WTC11 (cell line): ENCODE data around the gene PDCD6IP. TPM values are rescaled to one million over a fixed set of nuclear protein-coding genes. Genes with fewer than 3 reads are reported as not detected.

Experiments used
- ATAC-seq: fragments of 200-7000 bp; cut with Tn5 transposase; 2 replicates; pipeline ENCODE4 v1.10.0; 2021; ENCODE audit warnings: mild to moderate bottlenecking, moderate library complexity
- CTCF ChIA-PET: fragments of 300-600 bp; sonication (Branson Sonifier 250); formaldehyde crosslinking; loops from one replicate; lab custom pipeline; 2021; ENCODE audit warnings: antibody characterized with exemption; lab: Charles Lee
- POLR2A ChIA-PET: fragments of 350-600 bp; sonication (Branson Sonifier 250); formaldehyde crosslinking; loops from one replicate; lab custom pipeline; 2021; ENCODE audit warnings: antibody characterized with exemption; lab: Charles Lee
- DNase-seq: peaks from one replicate; pipeline ENCODE4 v3.0.0; 2021; ENCODE audit warnings: low spot score
- H3K27ac Mint-ChIP-seq: 2 replicates; pipeline ENCODE4 v1.8.0; 2021; ENCODE audit warnings: mixed read lengths
- H3K27me3 Mint-ChIP-seq: 2 replicates; pipeline ENCODE4 v1.8.0; 2021; ENCODE audit warnings: low read depth, mild to moderate bottlenecking, moderate library complexity, mixed read lengths
- H3K36me3 Mint-ChIP-seq: 2 replicates; pipeline ENCODE4 v1.8.0; 2021; ENCODE audit warnings: mixed read lengths
- H3K4me1 Mint-ChIP-seq: 2 replicates; pipeline ENCODE4 v1.8.0; 2022; ENCODE audit warnings: mixed read lengths
- H3K4me3 Mint-ChIP-seq: 2 replicates; pipeline ENCODE4 v1.8.0; 2021; ENCODE audit warnings: mild to moderate bottlenecking, moderate library complexity, mixed read lengths
- H3K9me3 Mint-ChIP-seq: 2 replicates; pipeline ENCODE4 v1.8.0; 2021; ENCODE audit warnings: mixed read lengths
- CBFB ChIP-seq: sonication (generic); formaldehyde crosslinking; IDR thresholded peaks from 2 replicates; pipeline ENCODE4 v1.8.1; 2022; ENCODE audit warnings: mild to moderate bottlenecking, low read depth, missing genetic modification reagents
- CREB1 ChIP-seq: sonication (generic); formaldehyde crosslinking; IDR thresholded peaks from 2 replicates; pipeline ENCODE4 v1.8.0; 2023; ENCODE audit warnings: mild to moderate bottlenecking, missing genetic modification reagents
- FOXK1 ChIP-seq: sonication (generic); formaldehyde crosslinking; IDR thresholded peaks from 2 replicates; pipeline ENCODE4 v1.8.0; 2022; ENCODE audit warnings: mild to moderate bottlenecking, moderate library complexity, missing genetic modification reagents
- FOXP1 ChIP-seq: sonication (generic); formaldehyde crosslinking; IDR thresholded peaks from 2 replicates; pipeline ENCODE4 v1.8.0; 2022; ENCODE audit warnings: missing genetic modification reagents, mild to moderate bottlenecking, moderate library complexity, borderline replicate concordance
- FOXP4 ChIP-seq: sonication (generic); formaldehyde crosslinking; IDR thresholded peaks from 2 replicates; pipeline ENCODE4 v1.8.0; 2022; ENCODE audit warnings: mild to moderate bottlenecking, missing genetic modification reagents
- GRHL2 ChIP-seq: fragments of 250-450 bp; sonication (Bioruptor Pico); IDR thresholded peaks from 2 replicates; pipeline ENCODE4 v1.8.0; 2022; ENCODE audit warnings: mild to moderate bottlenecking, moderate library complexity; ENCODE audit not compliant: insufficient replicate concordance, severe bottlenecking
- NR2C2 ChIP-seq: sonication (generic); formaldehyde crosslinking; IDR thresholded peaks from 2 replicates; pipeline ENCODE4 v1.8.0; 2022; ENCODE audit warnings: mild to moderate bottlenecking, missing genetic modification reagents
- USF1 ChIP-seq: sonication (generic); formaldehyde crosslinking; IDR thresholded peaks from 2 replicates; pipeline ENCODE4 v1.8.0; 2022; ENCODE audit warnings: mild to moderate bottlenecking, missing genetic modification reagents
- ZBTB43 ChIP-seq: sonication (generic); formaldehyde crosslinking; IDR thresholded peaks from 2 replicates; pipeline ENCODE4 v1.8.1; 2023; ENCODE audit warnings: mild to moderate bottlenecking, missing genetic modification reagents
- ZSCAN18 ChIP-seq: fragments of 250-450 bp; sonication (Bioruptor Pico); IDR thresholded peaks from 2 replicates; pipeline ENCODE4 v2.1.2; 2022; ENCODE audit warnings: mild to moderate bottlenecking, moderate library complexity
- total RNA-seq: library from RNA; stranded (reverse); gene quantifications from 3 replicates; pipeline ENCODE4 v1.2.3, GENCODE V29; 2021
- TF ChIP-seq, protein P1 (sequence below): sonication (generic); formaldehyde crosslinking; IDR thresholded peaks from 2 replicates; pipeline ENCODE4 v1.8.0; 2023; ENCODE audit warnings: missing genetic modification reagents
- TF ChIP-seq, protein P2 (sequence below): fragments of 200-600 bp; IDR thresholded peaks from 2 replicates; pipeline ENCODE4 v1.8.0; 2022; ENCODE audit warnings: antibody characterized with exemption
- TF ChIP-seq, protein P3 (sequence below): sonication (generic); formaldehyde crosslinking; conservative IDR thresholded peaks from 2 replicates; pipeline ENCODE4 v1.8.1; 2023; ENCODE audit warnings: mild to moderate bottlenecking, low read depth, missing genetic modification reagents, moderate library complexity
- TF ChIP-seq, protein P4 (sequence below): sonication (generic); formaldehyde crosslinking; IDR thresholded peaks from 2 replicates; pipeline ENCODE4 v1.8.1; 2023; ENCODE audit warnings: mild to moderate bottlenecking, missing genetic modification reagents, moderate library complexity
- TF ChIP-seq, protein P5 (sequence below): sonication (generic); formaldehyde crosslinking; IDR thresholded peaks from 2 replicates; pipeline ENCODE4 v1.8.0; 2023; ENCODE audit warnings: missing genetic modification reagents, mild to moderate bottlenecking, borderline replicate concordance

The PDCD6IP gene
- total RNA-seq, 1 experiment from 2014 or later = 173 TPM

DNA sequence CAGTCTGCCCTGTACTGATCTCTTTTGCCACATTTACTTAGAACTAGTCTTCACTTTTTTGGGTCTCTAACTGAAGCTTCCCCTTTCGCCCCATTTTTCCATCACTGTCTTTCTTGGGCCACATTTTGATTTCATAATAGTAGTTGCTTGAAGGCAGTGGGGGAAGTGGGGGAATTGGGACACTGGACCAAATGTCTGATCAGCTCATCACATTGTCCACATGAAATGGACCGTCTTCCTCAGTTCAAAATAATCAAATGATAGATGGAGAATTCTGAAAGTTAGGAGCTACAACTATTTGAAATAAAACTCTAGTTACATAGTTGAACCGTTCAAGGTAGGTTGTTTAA, 747 bp downstream of the PDCD6IP start (continued):
- TF ChIP-seq USF1 (CRISPR knock-in tag) = no peak

DNA sequence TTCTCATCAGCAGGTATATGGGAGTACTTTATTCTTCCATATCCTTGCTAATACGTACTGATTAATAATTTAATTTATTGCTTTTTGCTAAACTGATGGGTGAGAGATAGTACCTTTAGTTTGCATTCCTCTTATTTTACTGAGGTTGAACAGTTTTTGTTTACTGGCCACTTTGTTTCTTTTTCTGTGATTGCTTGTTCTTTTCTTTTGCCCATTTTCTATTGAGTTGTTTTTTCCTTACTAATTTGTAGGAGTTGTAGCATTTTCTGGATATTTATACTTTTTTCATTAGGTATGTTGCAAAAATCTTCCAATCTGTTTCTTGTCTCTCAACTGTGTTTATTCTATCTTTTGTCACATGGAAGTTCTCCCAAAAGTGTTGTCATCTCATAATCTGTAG, 4.8 kb downstream of the PDCD6IP start:
- Mint-ChIP-seq H3K4me3 (peak overlapping the region; percentile 21; the same call in 1 of the 2 replicates), H3K27me3 (no peaks in the 10 kb centered on the region), H3K36me3 (peaks cover 27% of the 10 kb centered on the region), H3K27ac (no peak overlapping the region), H3K4me1 (peaks cover 49% of the 10 kb centered on the region), H3K9me3 (peaks cover 21% of the 10 kb centered on the region)
- CTCF ChIA-PET = no interaction called here
- POLR2A ChIA-PET = no interaction called here
- TF ChIP-seq, protein P1, sequence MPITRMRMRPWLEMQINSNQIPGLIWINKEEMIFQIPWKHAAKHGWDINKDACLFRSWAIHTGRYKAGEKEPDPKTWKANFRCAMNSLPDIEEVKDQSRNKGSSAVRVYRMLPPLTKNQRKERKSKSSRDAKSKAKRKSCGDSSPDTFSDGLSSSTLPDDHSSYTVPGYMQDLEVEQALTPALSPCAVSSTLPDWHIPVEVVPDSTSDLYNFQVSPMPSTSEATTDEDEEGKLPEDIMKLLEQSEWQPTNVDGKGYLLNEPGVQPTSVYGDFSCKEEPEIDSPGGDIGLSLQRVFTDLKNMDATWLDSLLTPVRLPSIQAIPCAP = no peak
- TF ChIP-seq, protein P2, sequence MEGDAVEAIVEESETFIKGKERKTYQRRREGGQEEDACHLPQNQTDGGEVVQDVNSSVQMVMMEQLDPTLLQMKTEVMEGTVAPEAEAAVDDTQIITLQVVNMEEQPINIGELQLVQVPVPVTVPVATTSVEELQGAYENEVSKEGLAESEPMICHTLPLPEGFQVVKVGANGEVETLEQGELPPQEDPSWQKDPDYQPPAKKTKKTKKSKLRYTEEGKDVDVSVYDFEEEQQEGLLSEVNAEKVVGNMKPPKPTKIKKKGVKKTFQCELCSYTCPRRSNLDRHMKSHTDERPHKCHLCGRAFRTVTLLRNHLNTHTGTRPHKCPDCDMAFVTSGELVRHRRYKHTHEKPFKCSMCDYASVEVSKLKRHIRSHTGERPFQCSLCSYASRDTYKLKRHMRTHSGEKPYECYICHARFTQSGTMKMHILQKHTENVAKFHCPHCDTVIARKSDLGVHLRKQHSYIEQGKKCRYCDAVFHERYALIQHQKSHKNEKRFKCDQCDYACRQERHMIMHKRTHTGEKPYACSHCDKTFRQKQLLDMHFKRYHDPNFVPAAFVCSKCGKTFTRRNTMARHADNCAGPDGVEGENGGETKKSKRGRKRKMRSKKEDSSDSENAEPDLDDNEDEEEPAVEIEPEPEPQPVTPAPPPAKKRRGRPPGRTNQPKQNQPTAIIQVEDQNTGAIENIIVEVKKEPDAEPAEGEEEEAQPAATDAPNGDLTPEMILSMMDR = no peak
- TF ChIP-seq, protein P3, sequence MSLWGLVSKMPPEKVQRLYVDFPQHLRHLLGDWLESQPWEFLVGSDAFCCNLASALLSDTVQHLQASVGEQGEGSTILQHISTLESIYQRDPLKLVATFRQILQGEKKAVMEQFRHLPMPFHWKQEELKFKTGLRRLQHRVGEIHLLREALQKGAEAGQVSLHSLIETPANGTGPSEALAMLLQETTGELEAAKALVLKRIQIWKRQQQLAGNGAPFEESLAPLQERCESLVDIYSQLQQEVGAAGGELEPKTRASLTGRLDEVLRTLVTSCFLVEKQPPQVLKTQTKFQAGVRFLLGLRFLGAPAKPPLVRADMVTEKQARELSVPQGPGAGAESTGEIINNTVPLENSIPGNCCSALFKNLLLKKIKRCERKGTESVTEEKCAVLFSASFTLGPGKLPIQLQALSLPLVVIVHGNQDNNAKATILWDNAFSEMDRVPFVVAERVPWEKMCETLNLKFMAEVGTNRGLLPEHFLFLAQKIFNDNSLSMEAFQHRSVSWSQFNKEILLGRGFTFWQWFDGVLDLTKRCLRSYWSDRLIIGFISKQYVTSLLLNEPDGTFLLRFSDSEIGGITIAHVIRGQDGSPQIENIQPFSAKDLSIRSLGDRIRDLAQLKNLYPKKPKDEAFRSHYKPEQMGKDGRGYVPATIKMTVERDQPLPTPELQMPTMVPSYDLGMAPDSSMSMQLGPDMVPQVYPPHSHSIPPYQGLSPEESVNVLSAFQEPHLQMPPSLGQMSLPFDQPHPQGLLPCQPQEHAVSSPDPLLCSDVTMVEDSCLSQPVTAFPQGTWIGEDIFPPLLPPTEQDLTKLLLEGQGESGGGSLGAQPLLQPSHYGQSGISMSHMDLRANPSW = no peak
- no peak for TF ChIP-seq ZSCAN18
- TF ChIP-seq ZBTB43 = no peak
- TF ChIP-seq, protein P4, sequence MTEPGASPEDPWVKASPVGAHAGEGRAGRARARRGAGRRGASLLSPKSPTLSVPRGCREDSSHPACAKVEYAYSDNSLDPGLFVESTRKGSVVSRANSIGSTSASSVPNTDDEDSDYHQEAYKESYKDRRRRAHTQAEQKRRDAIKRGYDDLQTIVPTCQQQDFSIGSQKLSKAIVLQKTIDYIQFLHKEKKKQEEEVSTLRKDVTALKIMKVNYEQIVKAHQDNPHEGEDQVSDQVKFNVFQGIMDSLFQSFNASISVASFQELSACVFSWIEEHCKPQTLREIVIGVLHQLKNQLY (CRISPR knock-in tag) = no peak
- TF ChIP-seq NR2C2 (CRISPR knock-in tag) = no peak
- TF ChIP-seq FOXP4 = no peak
- no peak for TF ChIP-seq CBFB
- no peak for DNase-seq
- no peak for ATAC-seq

DNA sequence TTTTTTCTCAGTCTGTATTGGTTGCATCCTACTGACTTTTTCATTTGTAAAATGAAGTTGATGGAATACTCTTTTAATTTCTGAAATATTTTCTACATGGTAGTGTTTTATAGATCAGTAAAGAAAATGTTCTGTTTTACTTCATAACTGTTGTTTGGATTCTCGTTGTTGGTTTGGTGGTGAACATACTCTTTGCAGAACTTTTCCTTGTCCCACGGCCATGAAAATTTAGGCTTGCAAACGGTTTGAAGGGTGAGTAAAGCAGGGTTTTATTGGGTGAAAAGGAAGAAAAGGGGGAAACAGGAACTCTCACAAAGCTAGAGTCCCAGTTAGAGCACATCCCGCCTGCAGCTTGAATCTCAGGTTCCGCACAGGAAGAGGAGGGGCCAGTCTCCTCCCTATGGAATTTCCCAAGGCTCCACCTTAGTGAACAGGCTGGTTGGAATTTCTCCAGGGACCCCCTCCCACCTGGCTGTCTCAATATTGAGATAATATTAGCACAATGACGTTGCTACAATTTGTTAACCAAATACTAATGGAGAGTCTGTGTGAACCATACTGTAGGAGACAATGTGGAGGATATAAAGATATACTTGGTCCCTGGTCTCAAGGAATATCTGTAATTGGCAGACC, 5.6 kb downstream of the PDCD6IP start:
- ATAC-seq (peak; percentile 77), DNase-seq (peak; percentile 30)
- ChIA-PET CTCF (no interaction called here), POLR2A (no interaction called here)
- H3K9me3 Mint-ChIP-seq = peaks cover 21% of the 10 kb centered on the region
- H3K4me3 Mint-ChIP-seq = peak overlapping the region; percentile 26
- peaks cover 49% of the 10 kb centered on the region for H3K4me1 Mint-ChIP-seq
- H3K27ac Mint-ChIP-seq = peak overlapping the region; percentile 87; the same call in 1 of the 2 replicates
- no peaks in the 10 kb centered on the region for H3K27me3 Mint-ChIP-seq
- H3K36me3 Mint-ChIP-seq = peaks cover 27% of the 10 kb centered on the region
- TF ChIP-seq, protein P5, sequence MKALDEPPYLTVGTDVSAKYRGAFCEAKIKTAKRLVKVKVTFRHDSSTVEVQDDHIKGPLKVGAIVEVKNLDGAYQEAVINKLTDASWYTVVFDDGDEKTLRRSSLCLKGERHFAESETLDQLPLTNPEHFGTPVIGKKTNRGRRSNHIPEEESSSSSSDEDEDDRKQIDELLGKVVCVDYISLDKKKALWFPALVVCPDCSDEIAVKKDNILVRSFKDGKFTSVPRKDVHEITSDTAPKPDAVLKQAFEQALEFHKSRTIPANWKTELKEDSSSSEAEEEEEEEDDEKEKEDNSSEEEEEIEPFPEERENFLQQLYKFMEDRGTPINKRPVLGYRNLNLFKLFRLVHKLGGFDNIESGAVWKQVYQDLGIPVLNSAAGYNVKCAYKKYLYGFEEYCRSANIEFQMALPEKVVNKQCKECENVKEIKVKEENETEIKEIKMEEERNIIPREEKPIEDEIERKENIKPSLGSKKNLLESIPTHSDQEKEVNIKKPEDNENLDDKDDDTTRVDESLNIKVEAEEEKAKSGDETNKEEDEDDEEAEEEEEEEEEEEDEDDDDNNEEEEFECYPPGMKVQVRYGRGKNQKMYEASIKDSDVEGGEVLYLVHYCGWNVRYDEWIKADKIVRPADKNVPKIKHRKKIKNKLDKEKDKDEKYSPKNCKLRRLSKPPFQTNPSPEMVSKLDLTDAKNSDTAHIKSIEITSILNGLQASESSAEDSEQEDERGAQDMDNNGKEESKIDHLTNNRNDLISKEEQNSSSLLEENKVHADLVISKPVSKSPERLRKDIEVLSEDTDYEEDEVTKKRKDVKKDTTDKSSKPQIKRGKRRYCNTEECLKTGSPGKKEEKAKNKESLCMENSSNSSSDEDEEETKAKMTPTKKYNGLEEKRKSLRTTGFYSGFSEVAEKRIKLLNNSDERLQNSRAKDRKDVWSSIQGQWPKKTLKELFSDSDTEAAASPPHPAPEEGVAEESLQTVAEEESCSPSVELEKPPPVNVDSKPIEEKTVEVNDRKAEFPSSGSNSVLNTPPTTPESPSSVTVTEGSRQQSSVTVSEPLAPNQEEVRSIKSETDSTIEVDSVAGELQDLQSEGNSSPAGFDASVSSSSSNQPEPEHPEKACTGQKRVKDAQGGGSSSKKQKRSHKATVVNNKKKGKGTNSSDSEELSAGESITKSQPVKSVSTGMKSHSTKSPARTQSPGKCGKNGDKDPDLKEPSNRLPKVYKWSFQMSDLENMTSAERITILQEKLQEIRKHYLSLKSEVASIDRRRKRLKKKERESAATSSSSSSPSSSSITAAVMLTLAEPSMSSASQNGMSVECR = no peak
- TF ChIP-seq FOXP1 (CRISPR knock-in tag) (no peak), CREB1 (CRISPR knock-in tag) (no peak), GRHL2 (no peak), FOXK1 (no peak)
